HepG2 (cell line): Measurements from ENCODE around the gene ESYT1. TPM values are rescaled to one million over a fixed set of nuclear protein-coding genes. Genes with fewer than 3 reads are reported as not detected.

Experiments used
- AHDC1 ChIP-seq: sonication (generic); formaldehyde crosslinking; IDR thresholded peaks from 2 replicates; pipeline ENCODE4 v1.5.1; 2020; ENCODE audit warnings: mild to moderate bottlenecking, missing genetic modification reagents, borderline replicate concordance
- NFATC3 ChIP-seq: sonication (generic); formaldehyde crosslinking; IDR thresholded peaks from 2 replicates; pipeline ENCODE4 v1.5.1; 2020; ENCODE audit warnings: mild to moderate bottlenecking, missing genetic modification reagents
- PCBP2 ChIP-seq: fragments of 200-400 bp; formaldehyde crosslinking; optimal IDR thresholded peaks from 2 replicates; pipeline ENCODE3; 2018; ENCODE audit warnings: low read length, low read depth; ENCODE audit not compliant: poor library complexity, severe bottlenecking
- PRPF4 ChIP-seq: fragments of 200-400 bp; formaldehyde crosslinking; IDR thresholded peaks from 2 replicates; pipeline ENCODE4 v1.6.1; 2016; ENCODE audit warnings: low read length, low read depth; ENCODE audit not compliant: poor library complexity, severe bottlenecking
- RBM22 ChIP-seq: fragments of 200-400 bp; formaldehyde crosslinking; optimal IDR thresholded peaks from 2 replicates; pipeline ENCODE3; 2017; ENCODE audit warnings: mild to moderate bottlenecking, low read length, moderate library complexity
- TRIM24 ChIP-seq: sonication (generic); formaldehyde crosslinking; IDR thresholded peaks from 2 replicates; pipeline ENCODE4 v1.8.0; 2022; ENCODE audit warnings: mild to moderate bottlenecking, missing genetic modification reagents
- ZC3H13 ChIP-seq: sonication (generic); formaldehyde crosslinking; IDR thresholded peaks from 2 replicates; pipeline ENCODE4 v1.8.1; 2023; ENCODE audit warnings: mild to moderate bottlenecking, missing genetic modification reagents, moderate library complexity
- ZFP36 ChIP-seq: fragments of 150-350 bp; IDR thresholded peaks from 2 replicates; pipeline ENCODE4 v1.6.1; 2018; ENCODE audit warnings: borderline replicate concordance, low read length, low read depth; ENCODE audit not compliant: partially characterized antibody
- ZFP41 ChIP-seq: sonication (generic); formaldehyde crosslinking; IDR thresholded peaks from 2 replicates; pipeline ENCODE4 v1.4.0; 2020; ENCODE audit warnings: mild to moderate bottlenecking, missing genetic modification reagents, borderline replicate concordance
- ZFYVE20 ChIP-seq: sonication (generic); formaldehyde crosslinking; IDR thresholded peaks from 2 replicates; pipeline ENCODE4 v1.8.0; 2023; ENCODE audit warnings: low read depth, mild to moderate bottlenecking, moderate library complexity, missing genetic modification reagents, borderline replicate concordance
- ZNF160 ChIP-seq: sonication (generic); formaldehyde crosslinking; IDR thresholded peaks from 2 replicates; pipeline ENCODE4 v1.8.0; 2022; ENCODE audit warnings: mild to moderate bottlenecking, inconsistent platforms, missing genetic modification reagents
- ZNF18 ChIP-seq: sonication (generic); formaldehyde crosslinking; IDR thresholded peaks from 2 replicates; pipeline ENCODE4 v1.8.0; 2022; ENCODE audit warnings: mild to moderate bottlenecking, missing genetic modification reagents; ENCODE audit not compliant: insufficient replicate concordance
- ZNF24 ChIP-seq: fragments of 450-650 bp; IDR thresholded peaks from 2 replicates; pipeline ENCODE4 v1.6.1; 2017; ENCODE audit warnings: antibody characterized with exemption, mild to moderate bottlenecking
- ZNF530 ChIP-seq: sonication (generic); formaldehyde crosslinking; IDR thresholded peaks from 2 replicates; pipeline ENCODE4 v1.5.0; 2020; ENCODE audit warnings: low read depth, mild to moderate bottlenecking, missing genetic modification reagents
- ZNF598 ChIP-seq: sonication (generic); formaldehyde crosslinking; IDR thresholded peaks from 2 replicates; pipeline ENCODE4 v1.5.1; 2020; ENCODE audit warnings: mild to moderate bottlenecking, missing genetic modification reagents, borderline replicate concordance
- ZNF709 ChIP-seq: sonication (generic); formaldehyde crosslinking; IDR thresholded peaks from 2 replicates; pipeline ENCODE4 v1.5.0; 2020; ENCODE audit warnings: mild to moderate bottlenecking, missing genetic modification reagents
- polyA plus RNA-seq, 8 experiments: library from polyadenylated mRNA; depleted of rRNA in 3 of 8; stranded (reverse) in 7 of 8; unstranded in 1 of 8; fragments of >200 nt; fragmentation: Illumina TruSeq in 4 of 8; extraction: Trizol in 4 of 8; gene quantifications; 2 replicates each; pipeline versions ENCODE4 v1.2.1 to v1.2.3, GENCODE V29; 2011 to 2016; ENCODE audit warnings: low read depth in 4 of 8, missing spikeins in 1 of 8, mixed read lengths in 1 of 8; ENCODE audit not compliant: insufficient read depth in 1 of 8
- total RNA-seq, 5 experiments: library from RNA; depleted of rRNA; stranded (reverse); fragments of >200 nt; fragmentation: Illumina TruSeq; extraction: Trizol; gene quantifications; 2 replicates each; pipeline ENCODE4 v1.2.3, GENCODE V29; 2016; ENCODE audit warnings: low read depth in 1 of 5
- TF ChIP-seq, protein P1 (sequence below): sonication (generic); formaldehyde crosslinking; IDR thresholded peaks from 2 replicates; pipeline ENCODE4 v1.5.0; 2020; ENCODE audit warnings: mild to moderate bottlenecking, low read depth, missing genetic modification reagents, borderline replicate concordance
- TF ChIP-seq, protein P2 (sequence below): sonication (generic); formaldehyde crosslinking; IDR thresholded peaks from 2 replicates; pipeline ENCODE4 v1.8.0; 2022; ENCODE audit warnings: mild to moderate bottlenecking, missing genetic modification reagents

Gene ESYT1
- total and polyA plus RNA-seq, 2 of the 13 experiments (the other 11 are each of a cell fraction or from before 2014, with no cell fraction given) = 66.9 to 71.0 TPM

DNA sequence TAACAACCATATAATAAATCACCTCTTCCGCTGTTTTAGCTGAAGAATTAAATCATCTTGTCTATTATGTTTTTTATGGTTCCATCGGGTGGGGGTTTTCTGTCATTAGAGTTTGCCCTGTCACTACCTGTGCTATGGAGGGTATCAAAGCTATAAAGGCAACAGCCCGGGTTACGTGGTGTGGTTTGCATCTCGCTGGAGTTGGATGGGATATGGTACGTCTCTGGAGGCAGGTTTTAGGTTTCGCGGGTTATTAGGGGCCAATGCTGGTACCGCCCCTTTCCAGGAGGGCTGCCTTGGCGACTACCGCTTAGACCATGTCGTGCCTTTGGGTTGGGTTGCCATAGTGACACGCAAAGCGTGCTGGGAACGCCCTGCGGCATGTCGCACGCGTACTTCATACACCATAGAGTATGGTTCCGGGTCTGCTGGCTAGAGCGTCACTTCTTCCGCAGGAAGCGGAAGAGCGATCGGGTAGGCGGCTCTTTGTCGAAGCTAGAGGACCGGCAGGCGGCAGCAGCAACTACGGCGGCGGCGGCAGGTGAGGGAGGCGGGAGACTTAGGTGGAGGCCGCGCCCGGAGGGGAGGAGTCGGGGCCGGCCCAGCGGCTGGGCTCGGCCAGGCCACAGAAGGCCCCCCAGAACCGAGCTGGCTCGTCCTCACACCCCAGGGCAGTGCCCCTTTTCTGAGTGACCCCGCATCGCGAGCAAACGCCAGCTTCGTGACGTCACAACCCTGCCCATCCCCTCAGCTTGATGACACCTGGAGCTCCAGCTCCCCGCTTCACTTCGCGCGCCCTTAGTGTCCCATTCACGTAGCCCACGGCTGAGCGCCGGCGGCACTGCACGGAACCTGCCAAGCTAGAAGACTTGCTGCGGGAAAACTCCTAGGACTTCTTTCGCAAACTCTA is 10.0 kb upstream of the ESYT1 start, which contains the start of gene ZC3H10 (continued):
- peak; percentile 78; the same call in 1 of the 2 replicates for TF ChIP-seq ZNF709
- TF ChIP-seq, protein P1, sequence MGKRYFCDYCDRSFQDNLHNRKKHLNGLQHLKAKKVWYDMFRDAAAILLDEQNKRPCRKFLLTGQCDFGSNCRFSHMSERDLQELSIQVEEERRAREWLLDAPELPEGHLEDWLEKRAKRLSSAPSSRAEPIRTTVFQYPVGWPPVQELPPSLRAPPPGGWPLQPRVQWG (CRISPR knock-in tag) = no peak
- no peak for TF ChIP-seq TRIM24
- TF ChIP-seq ZNF24 = no peak
- TF ChIP-seq ZC3H13 (CRISPR knock-in tag) = peak; percentile 99
- TF ChIP-seq PRPF4 = no peak
- TF ChIP-seq, protein P2, sequence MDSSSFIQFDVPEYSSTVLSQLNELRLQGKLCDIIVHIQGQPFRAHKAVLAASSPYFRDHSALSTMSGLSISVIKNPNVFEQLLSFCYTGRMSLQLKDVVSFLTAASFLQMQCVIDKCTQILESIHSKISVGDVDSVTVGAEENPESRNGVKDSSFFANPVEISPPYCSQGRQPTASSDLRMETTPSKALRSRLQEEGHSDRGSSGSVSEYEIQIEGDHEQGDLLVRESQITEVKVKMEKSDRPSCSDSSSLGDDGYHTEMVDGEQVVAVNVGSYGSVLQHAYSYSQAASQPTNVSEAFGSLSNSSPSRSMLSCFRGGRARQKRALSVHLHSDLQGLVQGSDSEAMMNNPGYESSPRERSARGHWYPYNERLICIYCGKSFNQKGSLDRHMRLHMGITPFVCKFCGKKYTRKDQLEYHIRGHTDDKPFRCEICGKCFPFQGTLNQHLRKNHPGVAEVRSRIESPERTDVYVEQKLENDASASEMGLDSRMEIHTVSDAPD (CRISPR knock-in tag) = 0 out of 2 replicates have a peak, but pooled peaks have one; percentile 48
- TF ChIP-seq ZNF18 (CRISPR knock-in tag) = no peak
- no peak for TF ChIP-seq AHDC1 (CRISPR knock-in tag)
- TF ChIP-seq NFATC3 = no peak
- TF ChIP-seq ZNF160 (CRISPR knock-in tag) = peak; percentile 36; the same call in 1 of the 2 replicates
- TF ChIP-seq ZNF530 = no peak
- TF ChIP-seq ZFP41 (CRISPR knock-in tag) = peak; percentile 32; the same call in 1 of the 2 replicates
- TF ChIP-seq ZFP36 = no peak
- TF ChIP-seq RBM22 = peak; percentile 100
- TF ChIP-seq PCBP2 = no peak
- TF ChIP-seq ZNF598 = no peak
- no peak for TF ChIP-seq ZFYVE20 (CRISPR knock-in tag)
